H1 (cell line): ENCODE results near the gene MDFIC. TPM values are rescaled to one million over a fixed set of nuclear protein-coding genes. Genes with fewer than 3 reads are reported as not detected.
A peak's percentile ranks its signal among the peaks of the same experiment; 100 is the strongest.

Experiments used
- CTCF ChIA-PET: fragments of 300-600 bp; sonication (Branson Sonifier 250); formaldehyde crosslinking; loops from one replicate; lab custom pipeline; 2021; ENCODE audit not compliant: partially characterized antibody; lab: Charles Lee
- POLR2A ChIA-PET: fragments of 300-600 bp; sonication (Branson Sonifier 250); formaldehyde crosslinking; loops from one replicate; lab custom pipeline; 2021; ENCODE audit warnings: inconsistent platforms; ENCODE audit not compliant: partially characterized antibody; lab: Charles Lee
- DNase-seq, 2 experiments: peaks; one replicate each; pipeline versions ENCODE4 v3.0.0 to v3.0.0-alpha.2; 2010 to 2022; ENCODE audit warnings: low spot score in 2 of 2, low read depth in 1 of 2, mixed read lengths in 1 of 2
- FAIRE-seq: peaks from 2 replicates; lab custom pipeline; 2011; peaks lifted over from hg19 to GRCh38; lab: Jason Lieb, UNC
- H2AFZ ChIP-seq: 2 replicates; pipeline ENCODE4 v1.8.1; 2012; ENCODE audit warnings: low read length, inconsistent platforms
- H2AK5ac ChIP-seq: 2 replicates; pipeline ENCODE4 v1.6.1; 2013; ENCODE audit warnings: low read depth, low read length
- H2BK120ac ChIP-seq: replicated peaks from 2 replicates; pipeline ENCODE3; 2013; ENCODE audit warnings: low read depth, low read length, inconsistent platforms
- H2BK12ac ChIP-seq: 2 replicates; pipeline ENCODE4 v1.6.1; 2013; ENCODE audit warnings: low read depth, low read length
- H2BK15ac ChIP-seq: 2 replicates; pipeline ENCODE4 v1.6.1; 2013; ENCODE audit warnings: low read length
- H2BK20ac ChIP-seq: 2 replicates; pipeline ENCODE4 v1.6.1; 2013; ENCODE audit warnings: low read length
- H2BK5ac ChIP-seq: 2 replicates; pipeline ENCODE4 v1.6.1; 2013; ENCODE audit warnings: low read depth, low read length
- H3K14ac ChIP-seq: 2 replicates; pipeline ENCODE4 v1.6.1; 2013; ENCODE audit warnings: inconsistent platforms; ENCODE audit not compliant: insufficient read length
- H3K18ac ChIP-seq: 2 replicates; pipeline ENCODE4 v1.6.1; 2013; ENCODE audit warnings: low read length; ENCODE audit errors: extremely low read depth
- H3K23ac ChIP-seq: 2 replicates; pipeline ENCODE4 v1.6.1; 2013; ENCODE audit warnings: inconsistent platforms; ENCODE audit not compliant: insufficient read length
- H3K23me2 ChIP-seq: 2 replicates; pipeline ENCODE4 v1.6.1; 2013; ENCODE audit warnings: low read depth, low read length
- H3K27ac ChIP-seq: 2 replicates; pipeline ENCODE4 v1.6.1; 2011; ENCODE audit warnings: low read depth, low read length, inconsistent platforms
- H3K27me3 ChIP-seq, 4 experiments: replicated peaks in 1 of 4; 1 replicate in 1 of 4; 2 replicates in 3 of 4; pipeline versions ENCODE4 v1.6.1 to v1.8.1; 2011 to 2013; ENCODE audit warnings: low read length in 3 of 4, mild to moderate bottlenecking in 3 of 4, inconsistent platforms in 2 of 4, mixed read lengths in 2 of 4, moderate library complexity in 1 of 4; ENCODE audit not compliant: control insufficient read depth in 3 of 4, insufficient read depth in 3 of 4; ENCODE audit errors: extremely low read depth in 1 of 4
- H3K36me3 ChIP-seq, 4 experiments: 2 replicates each; pipeline versions ENCODE4 v1.6.1 to v1.8.1; 2011 to 2013; ENCODE audit warnings: mild to moderate bottlenecking in 4 of 4, low read length in 3 of 4, moderate library complexity in 2 of 4, control low read depth in 1 of 4, inconsistent platforms in 1 of 4; ENCODE audit not compliant: insufficient read depth in 4 of 4, control insufficient read depth in 2 of 4
- H3K4ac ChIP-seq: replicated peaks from 2 replicates; pipeline ENCODE3; 2013; ENCODE audit warnings: low read length, low read depth, mixed read lengths, inconsistent platforms; ENCODE audit not compliant: insufficient read length
- H3K4me1 ChIP-seq, 4 experiments: replicated peaks in 1 of 4; 1 replicate in 1 of 4; 2 replicates in 3 of 4; pipeline versions ENCODE4 v1.6.1 to v1.8.1; 2011 to 2013; ENCODE audit warnings: low read length in 3 of 4, inconsistent platforms in 2 of 4, mixed read lengths in 1 of 4; ENCODE audit not compliant: insufficient read depth in 4 of 4, control insufficient read depth in 3 of 4
- H3K4me2 ChIP-seq, 2 experiments: 2 replicates each; pipeline versions ENCODE4 v1.6.1 to v1.8.1; 2011 to 2013; ENCODE audit warnings: low read depth in 2 of 2, low read length in 2 of 2, control low read depth in 1 of 2, inconsistent platforms in 1 of 2, mild to moderate bottlenecking in 1 of 2; ENCODE audit not compliant: insufficient read depth in 1 of 2
- H3K4me3 ChIP-seq, 4 experiments: fragments of 200-600, 300-600 bp in 1 of 4; sonication (generic), shearing (Covaris generic), sonication (Bioruptor Twin) in 1 of 4; 2 replicates each; pipeline versions ENCODE4 v1.5.1 to v1.8.1; 2011 to 2016; ENCODE audit warnings: low read length in 4 of 4, low read depth in 3 of 4, control low read depth in 2 of 4, inconsistent platforms in 2 of 4, mild to moderate bottlenecking in 2 of 4, mixed read lengths in 1 of 4, moderate library complexity in 1 of 4; ENCODE audit not compliant: insufficient read depth in 2 of 4; ENCODE audit errors: extremely low read depth in 1 of 4
- H3K56ac ChIP-seq: replicated peaks from 2 replicates; pipeline ENCODE3; 2013; ENCODE audit warnings: low read depth, mild to moderate bottlenecking, mixed read lengths, low read length, inconsistent platforms; ENCODE audit not compliant: insufficient read length
- H3K79me1 ChIP-seq: 2 replicates; pipeline ENCODE4 v1.6.1; 2013; ENCODE audit warnings: low read depth, low read length, control low read depth
- H3K79me2 ChIP-seq, 2 experiments: 2 replicates each; pipeline versions ENCODE4 v1.6.1 to v1.8.1; 2012 to 2013; ENCODE audit warnings: low read length in 2 of 2, mild to moderate bottlenecking in 2 of 2, inconsistent platforms in 1 of 2; ENCODE audit not compliant: insufficient read depth in 2 of 2, control insufficient read depth in 1 of 2
- H3K9ac ChIP-seq, 4 experiments: replicated peaks in 1 of 4; 1 replicate in 1 of 4; 2 replicates in 3 of 4; pipeline versions ENCODE4 v1.6.1 to v1.8.1; 2011 to 2013; ENCODE audit warnings: low read depth in 3 of 4, low read length in 3 of 4, control low read depth in 2 of 4, mild to moderate bottlenecking in 2 of 4, moderate library complexity in 2 of 4, inconsistent platforms in 1 of 4; ENCODE audit errors: extremely low read depth in 1 of 4
- H3K9me3 ChIP-seq, 2 experiments: 2 replicates each; pipeline versions ENCODE4 v1.6.1 to v1.8.1; 2012 to 2013; ENCODE audit warnings: mild to moderate bottlenecking in 2 of 2, moderate library complexity in 2 of 2, control low read depth in 1 of 2, inconsistent platforms in 1 of 2, low read depth in 1 of 2, low read length in 1 of 2, mixed read lengths in 1 of 2; ENCODE audit not compliant: insufficient read depth in 2 of 2
- H4K20me1 ChIP-seq, 2 experiments: replicated peaks in 1 of 2; 2 replicates each; pipeline versions ENCODE3 to v1.8.1; 2011 to 2013; ENCODE audit warnings: inconsistent platforms in 2 of 2, low read length in 2 of 2, mild to moderate bottlenecking in 1 of 2; ENCODE audit not compliant: insufficient read depth in 2 of 2, control insufficient read depth in 1 of 2
- H4K5ac ChIP-seq: 2 replicates; pipeline ENCODE4 v1.6.1; 2013; ENCODE audit warnings: low read length, low read depth, mixed read lengths, inconsistent platforms; ENCODE audit not compliant: insufficient read length
- H4K8ac ChIP-seq: 2 replicates; pipeline ENCODE4 v1.8.0; 2013; ENCODE audit warnings: mild to moderate bottlenecking, moderate library complexity, low read length, inconsistent platforms; ENCODE audit not compliant: insufficient read depth; ENCODE audit errors: extremely low read depth
- H4K91ac ChIP-seq: replicated peaks from 2 replicates; pipeline ENCODE3; 2013; ENCODE audit warnings: low read length, mixed read lengths, inconsistent platforms; ENCODE audit not compliant: insufficient read length
- CTCF ChIP-seq, 3 experiments: IDR thresholded peaks; 1 replicate in 2 of 3; 2 replicates in 1 of 3; pipeline versions ENCODE4 v1.5.1 to v1.6.1; 2011; ENCODE audit warnings: low read length in 3 of 3, mild to moderate bottlenecking in 3 of 3, inconsistent platforms in 2 of 3, low read depth in 1 of 3, moderate library complexity in 1 of 3; ENCODE audit not compliant: insufficient read depth in 1 of 3; ENCODE audit errors: control extremely low read depth in 1 of 3
- JUND ChIP-seq: IDR thresholded peaks from 2 replicates; pipeline ENCODE4 v1.6.1; 2011; ENCODE audit warnings: mild to moderate bottlenecking, improper control_type of control experiment, low read length
- RAD21 ChIP-seq, 2 experiments: IDR thresholded peaks in 1 of 2; conservative IDR thresholded peaks in 1 of 2; 2 replicates each; pipeline ENCODE4 v1.6.1; 2011; ENCODE audit warnings: low read depth in 2 of 2, low read length in 2 of 2, improper control_type of control experiment in 1 of 2, inconsistent platforms in 1 of 2, mild to moderate bottlenecking in 1 of 2, moderate library complexity in 1 of 2
- WGBS, 2 experiments: shearing (Covaris generic) in 1 of 2; methylation state at CpG; one replicate each; pipeline versions ENCODE4 v1.1.6 to v1.1.7; 2013 to 2015; ENCODE audit warnings: low lambda C conversion rate in 2 of 2, mixed read lengths in 2 of 2, inconsistent platforms in 1 of 2, low coverage in 1 of 2, missing lambda C conversion rate in 1 of 2; ENCODE audit not compliant: insufficient replicate concordance in 2 of 2, insufficient coverage in 1 of 2, insufficient read length in 1 of 2; ENCODE audit errors: extremely low coverage in 1 of 2, missing lambda C conversion rate in 1 of 2; 5-methylcytosine and 5-hydroxymethylcytosine counted together
- polyA plus RNA-seq, 7 experiments: library from polyadenylated mRNA; depleted of rRNA in 3 of 7; stranded (reverse) in 5 of 7; unstranded in 2 of 7; fragments of >200 nt in 5 of 7; fragments of 200-250 nt in 2 of 7; gene quantifications; 1 replicate in 5 of 7; 2 replicates in 1 of 7; 4 replicates in 1 of 7; pipeline versions ENCODE4 v1.2.1 to v1.2.3, GENCODE V29; 2011 to 2013; ENCODE audit warnings: missing spikeins in 2 of 7, mixed read lengths in 2 of 7
- total RNA-seq: library from RNA; stranded (reverse); fragmentation: NEBNext Ultra II Directional; extraction: Animal tissue kit (Norgen Biotek cat#: 25700); gene quantifications from 2 replicates; pipeline ENCODE4 v1.2.1, GENCODE V29; 2021

The MDFIC gene
- total and polyA plus RNA-seq, 2 of the 8 experiments (the other 6 are each of a cell fraction or from before 2014, with no cell fraction given), result 2.3 to 11.4 TPM

- TF ChIP-seq JUND, result no peak
- peak in 1 of 2 experiments; percentile 31; a peak in 3 of 4 replicates for TF ChIP-seq RAD21 (IDR thresholded peaks at IDR 0.05 in 1 of 2, conservative IDR thresholded peaks at IDR 0.05 in 1 of 2; ENCODE audit: low read depth in 2 of 2, low read length in 2 of 2)
- TF ChIP-seq CTCF (IDR thresholded peaks at IDR 0.05; ENCODE audit: control extremely low read depth in 1 of 3, insufficient read depth in 1 of 3, low read depth in 1 of 3, low read length in 3 of 3), result peak in 1 of 3 experiments; percentile 25; a peak in 1 of 4 replicates
- H3K14ac ChIP-seq, result no peak overlapping the region
- ChIA-PET POLR2A (interaction anchor here (0.9 kb wide), 1 partner anchor 10 kb away, joined by 3 read pairs; no protein-coding TSS in a partner anchor), CTCF (interaction anchor here (0.5 to 2.1 kb wide), 4 partner anchors 10 to 1251 kb away, joined by 3 to 5 read pairs (median 4); no protein-coding TSS in a partner anchor)
- DNase-seq (no peak), FAIRE-seq (no peak)
- H3K4ac ChIP-seq, result peak overlapping the region; percentile 64
- H4K5ac ChIP-seq, result no peak overlapping the region
- H2BK12ac ChIP-seq, result no peak overlapping the region
- H4K91ac ChIP-seq, result peak overlapping the region; percentile 26
- H4K20me1 ChIP-seq, result no peaks in the 10 kb centered on the region
- no peaks in the 10 kb centered on the region for H3K79me1 ChIP-seq
- no peak overlapping the region for H2AFZ ChIP-seq
- no peak overlapping the region for H3K18ac ChIP-seq
- no peak overlapping the region for H3K27ac ChIP-seq
- no peaks in the 10 kb centered on the region for H3K36me3 ChIP-seq
- WGBS, 2 experiments, result 27% methylated on average over 1 of the region's 1 CpG; no CpG with 5 or more reads in 1 of the 2 experiments
- H3K79me2 ChIP-seq, result no peaks in the 10 kb centered on the region
- H3K9ac ChIP-seq, result no peak overlapping the region
- no peak overlapping the region for H2AK5ac ChIP-seq
- peak overlapping the region in 1 of 4 experiments; percentile 18; a peak in 1 of 8 replicates for H3K4me3 ChIP-seq
- H2BK20ac ChIP-seq, result no peak overlapping the region
- H2BK120ac ChIP-seq, result no peak overlapping the region
- no peaks in the 10 kb centered on the region for H3K23me2 ChIP-seq
- H3K56ac ChIP-seq, result no peak overlapping the region
- H3K4me2 ChIP-seq, result peak overlapping the region in 1 of 2 experiments; percentile 29; a peak in 2 of 4 replicates
- no peaks in the 10 kb centered on the region for H3K9me3 ChIP-seq
- no peak overlapping the region for H4K8ac ChIP-seq
- peaks cover 0 to 4% (median 3%) of the 10 kb centered on the region in 4 experiments; a peak in 4 of 7 replicates for H3K4me1 ChIP-seq
- H2BK5ac ChIP-seq, result peak overlapping the region; percentile 45; the same call in 1 of the 2 replicates
- no peak overlapping the region for H2BK15ac ChIP-seq
- no peaks in the 10 kb centered on the region for H3K27me3 ChIP-seq
- no peak overlapping the region for H3K23ac ChIP-seq
Measured at GRCh38 chr7:114929570-114929969, 7.7 kb downstream of the MDFIC start.
